CD4-positive, alpha-beta T cell (primary cell): ENCODE measurements around the gene VGLL1. TPM values are rescaled to one million over a fixed set of nuclear protein-coding genes. Genes with fewer than 3 reads are reported as not detected.

Experiments
- ATAC-seq: fragments of 200-7000 bp; cut with Tn5 transposase; one replicate; pipeline ENCODE4 v1.10.0; 2022; ENCODE audit warnings: mild to moderate bottlenecking; ENCODE audit not compliant: poor library complexity
- CTCF ChIA-PET: fragments of 350-600 bp; sonication (Branson Sonifier 250); formaldehyde crosslinking; loops from one replicate; lab custom pipeline; 2021; ENCODE audit warnings: antibody characterized with exemption, inconsistent platforms; lab: Charles Lee
- POLR2A ChIA-PET: fragments of 350-600 bp; sonication (Branson Sonifier 250); formaldehyde crosslinking; loops from one replicate; lab custom pipeline; 2021; ENCODE audit warnings: antibody characterized with exemption, inconsistent platforms; lab: Charles Lee
- DNase-seq, 14 experiments: peaks; one replicate each; pipeline ENCODE4 v3.0.0-alpha.2; 2013 to 2020; ENCODE audit warnings: mixed read lengths in 2 of 14
- H3K27ac ChIP-seq, 2 donors: one replicate each; pipeline versions ENCODE4 v1.5.1 to v1.7.0; 2013; ENCODE audit warnings: low read length in 2 of 2, low read depth in 1 of 2, mild to moderate bottlenecking in 1 of 2
- H3K27me3 ChIP-seq, 2 experiments: 1 replicate in 1 of 2; 2 replicates in 1 of 2; pipeline versions ENCODE4 v1.6.1 to v1.7.0; 2013; ENCODE audit warnings: low read length in 2 of 2, control low read depth in 1 of 2, mild to moderate bottlenecking in 1 of 2, moderate library complexity in 1 of 2; ENCODE audit not compliant: insufficient read depth in 2 of 2, control insufficient read depth in 1 of 2
- H3K36me3 ChIP-seq: one replicate; pipeline ENCODE4 v1.6.1; 2013; ENCODE audit warnings: low read length, control low read depth; ENCODE audit not compliant: insufficient read depth
- H3K4me1 ChIP-seq: one replicate; pipeline ENCODE4 v1.6.1; 2013; ENCODE audit warnings: low read length, control low read depth; ENCODE audit not compliant: insufficient read depth
- H3K4me3 ChIP-seq: one replicate; pipeline ENCODE4 v1.5.1; 2013; ENCODE audit warnings: mild to moderate bottlenecking, low read length, moderate library complexity
- H3K9me3 ChIP-seq, 2 experiments: 1 replicate in 1 of 2; 2 replicates in 1 of 2; pipeline versions ENCODE4 v1.6.1 to v1.7.0; 2013; ENCODE audit warnings: low read length in 2 of 2, mild to moderate bottlenecking in 2 of 2, control low read depth in 1 of 2, moderate library complexity in 1 of 2; ENCODE audit not compliant: control insufficient read depth in 1 of 2, insufficient read depth in 1 of 2
- H3K27ac Mint-ChIP-seq: one replicate; pipeline ENCODE4 v1.8.0; 2020; ENCODE audit warnings: mixed read lengths
- H3K27me3 Mint-ChIP-seq: one replicate; pipeline ENCODE4 v1.8.0; 2021; ENCODE audit warnings: mixed read lengths
- H3K36me3 Mint-ChIP-seq: one replicate; pipeline ENCODE4 v1.8.0; 2021; ENCODE audit warnings: low read depth, mixed read lengths
- H3K4me1 Mint-ChIP-seq: one replicate; pipeline ENCODE4 v1.8.0; 2021; ENCODE audit warnings: low read depth, mixed read lengths
- H3K4me3 Mint-ChIP-seq: one replicate; pipeline ENCODE4 v1.8.0; 2020; ENCODE audit warnings: mild to moderate bottlenecking, mixed read lengths
- H3K9me3 Mint-ChIP-seq: one replicate; pipeline ENCODE4 v1.8.0; 2020; ENCODE audit warnings: mixed read lengths
- intact Hi-C, 2 experiments: fragments of 100-400 bp; cut with DNase I in 1 of 2; cut with micrococcal nuclease in 1 of 2; formaldehyde crosslinking; loops; one replicate each; pipeline versions ENCODE4 v1.15.1 to v1.9.0; 2023 to 2025; cut with DNase I, micrococcal nuclease
- total RNA-seq, 174 experiments: library from RNA in 2 of 174; stranded (reverse) in 2 of 174; gene quantifications; one replicate each; pipeline ENCODE4 v1.2.3 and lab custom pipeline; 2021 to 2026
- TF ChIP-seq, protein P1 (sequence below): fragments of 200-600 bp; IDR thresholded peaks from one replicate; pipeline ENCODE4 v1.8.0; 2022; ENCODE audit warnings: antibody characterized with exemption, mild to moderate bottlenecking

VGLL1 gene
- total RNA-seq, 2 experiments from 2014 or later = not detected

DNA sequence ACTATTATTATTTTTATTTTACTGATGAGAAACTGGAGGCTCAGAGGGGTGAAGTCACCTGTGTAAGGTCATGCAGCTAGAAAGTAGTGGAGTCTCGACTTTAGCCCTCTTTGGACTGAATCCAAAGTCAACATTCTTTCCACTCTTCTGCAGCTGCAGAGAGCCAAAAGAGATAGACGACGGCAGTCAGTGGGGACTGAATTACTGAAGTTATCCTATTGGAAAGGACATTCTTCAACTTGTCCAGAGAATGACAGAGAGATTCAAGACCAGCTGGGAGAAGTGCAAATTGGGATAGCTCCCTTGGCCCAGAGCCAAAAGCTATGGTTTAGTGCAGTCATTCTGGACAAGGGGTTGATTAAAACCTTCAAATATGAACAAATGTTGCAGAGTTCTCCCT, 42.5 kb downstream of the VGLL1 start:
- no peaks in the 10 kb centered on the region for H3K27me3 ChIP-seq
- Mint-ChIP-seq H3K4me3 (no peak overlapping the region), H3K36me3 (no peaks in the 10 kb centered on the region), H3K27me3 (no peaks in the 10 kb centered on the region), H3K4me1 (peaks cover 19% of the 10 kb centered on the region), H3K9me3 (no peaks in the 10 kb centered on the region), H3K27ac (no peak overlapping the region)
- no peaks in the 10 kb centered on the region for H3K9me3 ChIP-seq
- H3K4me1 ChIP-seq = peaks cover 12% of the 10 kb centered on the region
- no peak for DNase-seq
- TF ChIP-seq, protein P1, sequence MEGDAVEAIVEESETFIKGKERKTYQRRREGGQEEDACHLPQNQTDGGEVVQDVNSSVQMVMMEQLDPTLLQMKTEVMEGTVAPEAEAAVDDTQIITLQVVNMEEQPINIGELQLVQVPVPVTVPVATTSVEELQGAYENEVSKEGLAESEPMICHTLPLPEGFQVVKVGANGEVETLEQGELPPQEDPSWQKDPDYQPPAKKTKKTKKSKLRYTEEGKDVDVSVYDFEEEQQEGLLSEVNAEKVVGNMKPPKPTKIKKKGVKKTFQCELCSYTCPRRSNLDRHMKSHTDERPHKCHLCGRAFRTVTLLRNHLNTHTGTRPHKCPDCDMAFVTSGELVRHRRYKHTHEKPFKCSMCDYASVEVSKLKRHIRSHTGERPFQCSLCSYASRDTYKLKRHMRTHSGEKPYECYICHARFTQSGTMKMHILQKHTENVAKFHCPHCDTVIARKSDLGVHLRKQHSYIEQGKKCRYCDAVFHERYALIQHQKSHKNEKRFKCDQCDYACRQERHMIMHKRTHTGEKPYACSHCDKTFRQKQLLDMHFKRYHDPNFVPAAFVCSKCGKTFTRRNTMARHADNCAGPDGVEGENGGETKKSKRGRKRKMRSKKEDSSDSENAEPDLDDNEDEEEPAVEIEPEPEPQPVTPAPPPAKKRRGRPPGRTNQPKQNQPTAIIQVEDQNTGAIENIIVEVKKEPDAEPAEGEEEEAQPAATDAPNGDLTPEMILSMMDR = no peak
- H3K4me3 ChIP-seq = no peak overlapping the region
- ChIA-PET POLR2A (no interaction called here), CTCF (no interaction called here)
- intact Hi-C loops = loop anchor here in 1 of 2 experiments (5.0 kb wide), 2 partner anchors 33 to 353 kb away; no protein-coding TSS in a partner anchor
- no peaks in the 10 kb centered on the region for H3K36me3 ChIP-seq
- no peak for ATAC-seq
- no peak overlapping the region for H3K27ac ChIP-seq

DNA sequence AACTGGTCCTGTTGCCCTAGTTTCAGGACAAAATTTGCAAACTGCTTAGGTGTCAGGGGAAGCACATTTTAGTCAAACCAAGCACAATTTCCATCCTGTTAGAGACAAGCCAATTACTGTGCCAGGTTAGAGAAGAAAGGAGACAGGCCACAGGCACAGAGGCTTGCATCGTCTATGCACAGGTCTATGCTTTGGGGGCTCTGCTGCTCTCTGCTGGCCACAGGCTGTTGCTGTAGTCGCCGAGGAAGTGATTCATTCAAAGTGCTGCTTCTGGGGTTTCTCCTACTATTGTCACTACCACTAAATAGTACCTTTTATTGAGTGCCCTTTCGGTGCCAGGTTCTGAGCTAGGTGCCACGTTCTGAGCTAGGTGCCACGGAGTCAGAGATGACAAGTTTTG, 45.5 kb downstream of the VGLL1 start:
- Histone ChIP-seq H3K4me1 (peaks cover 12% of the 10 kb centered on the region), H3K36me3 (no peaks in the 10 kb centered on the region), H3K9me3 (no peaks in the 10 kb centered on the region), H3K27ac (no peak overlapping the region), H3K27me3 (no peaks in the 10 kb centered on the region), H3K4me3 (no peak overlapping the region)
- H3K27ac Mint-ChIP-seq = peak overlapping the region; percentile 61
- POLR2A ChIA-PET = interaction anchor here (0.8 to 2.8 kb wide), 4 partner anchors 9 to 117 kb away, joined by 3 to 17 read pairs (median 6); no protein-coding TSS in a partner anchor
- peak; percentile 100 for ATAC-seq
- no peaks in the 10 kb centered on the region for H3K27me3 Mint-ChIP-seq
- TF ChIP-seq, protein P1 = peak; percentile 63
- H3K4me3 Mint-ChIP-seq = no peak overlapping the region
- no peaks in the 10 kb centered on the region for H3K9me3 Mint-ChIP-seq
- no peaks in the 10 kb centered on the region for H3K36me3 Mint-ChIP-seq
- peak; percentile 45 to 85 (median 62) for DNase-seq
- CTCF ChIA-PET = interaction anchor here (0.6 to 2.1 kb wide), 15 partner anchors 9 to 525 kb away, joined by 3 to 11 read pairs (median 3); no protein-coding TSS in a partner anchor
- H3K4me1 Mint-ChIP-seq = peaks cover 13% of the 10 kb centered on the region
- intact Hi-C loops = loop anchor here (2.0 to 5.0 kb wide), 2 partner anchors 80 to 117 kb away; partner anchors contain the start of gene HTATSF1 (in 1 of the 2)

DNA sequence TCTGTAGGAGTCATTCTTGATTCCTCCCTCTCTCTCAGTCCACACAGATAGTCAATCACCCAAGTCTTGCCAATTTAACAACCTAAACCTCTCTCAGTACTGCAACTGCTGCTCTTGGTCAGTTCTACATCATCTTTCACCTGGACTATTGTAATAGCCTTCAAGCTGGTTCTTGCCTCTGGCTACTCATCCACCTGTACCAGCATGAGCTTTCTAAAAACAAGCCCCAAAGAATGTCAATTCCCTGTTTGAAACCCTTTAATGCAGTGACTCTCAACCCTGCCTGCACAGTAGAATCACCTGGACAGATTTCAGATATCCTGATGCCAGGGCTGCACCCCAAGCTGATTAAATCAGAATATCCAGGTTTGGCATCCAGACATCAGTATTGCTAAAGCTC, 48.3 kb downstream of the VGLL1 start:
- Histone ChIP-seq H3K4me1 (peaks cover 20% of the 10 kb centered on the region), H3K9me3 (no peaks in the 10 kb centered on the region), H3K36me3 (no peaks in the 10 kb centered on the region), H3K27ac (no peak overlapping the region), H3K27me3 (no peaks in the 10 kb centered on the region), H3K4me3 (no peak overlapping the region)
- H3K27ac Mint-ChIP-seq = no peak overlapping the region
- peaks cover 24% of the 10 kb centered on the region for H3K4me1 Mint-ChIP-seq
- no peaks in the 10 kb centered on the region for H3K9me3 Mint-ChIP-seq
- no peaks in the 10 kb centered on the region for H3K27me3 Mint-ChIP-seq
- intact Hi-C loops = loop anchor here in 1 of 2 experiments (10.0 kb wide), 1 partner anchor 194 kb away; no protein-coding TSS in a partner anchor
- H3K36me3 Mint-ChIP-seq = no peaks in the 10 kb centered on the region
- ChIA-PET CTCF (interaction anchor here (0.6 kb wide), 1 partner anchor 27 kb away, joined by 3 read pairs; no protein-coding TSS in a partner anchor), POLR2A (interaction anchor here (0.8 kb wide), 1 partner anchor 200 kb away, joined by 3 read pairs; the partner anchor contains the start of gene ARHGEF6)
- ATAC-seq (no peak), DNase-seq (no peak)
- H3K4me3 Mint-ChIP-seq = no peak overlapping the region
- TF ChIP-seq, protein P1 = no peak
